Measurements from ENCODE around the gene TUBB2B.

DNA sequence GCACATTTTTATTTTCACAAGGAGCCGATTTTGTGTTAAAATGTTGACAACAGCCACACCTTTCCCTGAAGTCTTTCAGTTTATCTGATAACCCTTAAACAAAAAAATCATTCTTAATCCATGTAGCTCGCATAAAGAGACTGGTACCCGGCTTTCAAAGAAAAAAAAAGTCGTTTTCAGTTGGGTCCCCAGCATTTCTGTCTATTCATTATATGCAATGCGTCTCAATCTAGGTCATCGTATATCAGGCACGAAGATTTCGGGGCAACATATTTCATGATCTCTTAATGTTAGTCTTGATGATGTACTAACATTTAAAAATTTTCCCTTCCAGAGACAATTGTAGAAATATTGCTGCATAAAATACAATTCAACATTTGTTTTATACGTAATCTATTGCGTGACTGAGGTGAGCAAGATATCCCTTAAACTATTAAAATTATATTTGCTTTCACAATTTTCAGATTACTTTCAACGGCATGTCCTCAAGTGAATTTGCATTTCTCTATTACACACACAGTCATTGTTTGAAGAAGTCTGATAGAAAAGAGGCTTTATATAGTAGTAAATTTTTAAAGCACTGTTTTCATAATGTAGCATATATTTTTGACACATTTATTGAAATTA lies 2.9 kb upstream of the TUBB2B start:
- TF ChIP-seq, protein P1, sequence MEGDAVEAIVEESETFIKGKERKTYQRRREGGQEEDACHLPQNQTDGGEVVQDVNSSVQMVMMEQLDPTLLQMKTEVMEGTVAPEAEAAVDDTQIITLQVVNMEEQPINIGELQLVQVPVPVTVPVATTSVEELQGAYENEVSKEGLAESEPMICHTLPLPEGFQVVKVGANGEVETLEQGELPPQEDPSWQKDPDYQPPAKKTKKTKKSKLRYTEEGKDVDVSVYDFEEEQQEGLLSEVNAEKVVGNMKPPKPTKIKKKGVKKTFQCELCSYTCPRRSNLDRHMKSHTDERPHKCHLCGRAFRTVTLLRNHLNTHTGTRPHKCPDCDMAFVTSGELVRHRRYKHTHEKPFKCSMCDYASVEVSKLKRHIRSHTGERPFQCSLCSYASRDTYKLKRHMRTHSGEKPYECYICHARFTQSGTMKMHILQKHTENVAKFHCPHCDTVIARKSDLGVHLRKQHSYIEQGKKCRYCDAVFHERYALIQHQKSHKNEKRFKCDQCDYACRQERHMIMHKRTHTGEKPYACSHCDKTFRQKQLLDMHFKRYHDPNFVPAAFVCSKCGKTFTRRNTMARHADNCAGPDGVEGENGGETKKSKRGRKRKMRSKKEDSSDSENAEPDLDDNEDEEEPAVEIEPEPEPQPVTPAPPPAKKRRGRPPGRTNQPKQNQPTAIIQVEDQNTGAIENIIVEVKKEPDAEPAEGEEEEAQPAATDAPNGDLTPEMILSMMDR (conservative IDR thresholded peaks at IDR 0.05; ENCODE audit: low read length), result no peak
- TF ChIP-seq EZH2phosphoT487 (IDR thresholded peaks at IDR 0.05; ENCODE audit: borderline replicate concordance, low read depth, low read length), result no peak; the same call in 1 of the 2 replicates

Data from OCI-LY7 (cell line).